Measurements from ENCODE around the gene GHR. TPM values are rescaled to one million over a fixed set of nuclear protein-coding genes. Genes with fewer than 3 reads are reported as not detected.

Gene GHR
- polyA plus RNA-seq, 1 donor from 2014 or later = 0.31 TPM

DNA sequence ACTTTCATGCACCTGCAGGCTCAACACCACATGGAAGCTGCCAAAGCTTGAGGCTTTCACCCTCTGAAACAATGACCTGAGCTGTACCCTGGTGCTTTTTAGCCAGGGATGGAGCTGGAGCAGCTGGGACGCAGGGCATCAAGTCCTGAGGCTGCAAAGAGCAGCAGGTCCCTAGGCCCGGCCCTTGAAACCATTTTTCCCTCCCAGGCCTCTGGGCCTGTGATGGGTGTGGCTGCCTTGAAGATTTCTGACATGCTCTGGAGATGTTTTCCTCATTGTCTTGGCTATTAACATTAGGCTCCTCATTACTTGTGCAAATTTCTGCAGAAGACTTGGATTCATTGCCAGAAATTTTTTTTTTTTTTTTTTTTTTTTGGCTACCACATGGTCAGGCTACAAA lies 30.3 kb upstream of the GHR start:
- peaks cover 3% of the 10 kb centered on the region for H3K9me3 ChIP-seq (ENCODE audit: low read length)
- TF ChIP-seq RAD21 (conservative IDR thresholded peaks at IDR 0.05) = no peak
- no peak for TF ChIP-seq MXI1 (conservative IDR thresholded peaks at IDR 0.05; ENCODE audit: poor library complexity, severe bottlenecking)
- TF ChIP-seq, protein P1, sequence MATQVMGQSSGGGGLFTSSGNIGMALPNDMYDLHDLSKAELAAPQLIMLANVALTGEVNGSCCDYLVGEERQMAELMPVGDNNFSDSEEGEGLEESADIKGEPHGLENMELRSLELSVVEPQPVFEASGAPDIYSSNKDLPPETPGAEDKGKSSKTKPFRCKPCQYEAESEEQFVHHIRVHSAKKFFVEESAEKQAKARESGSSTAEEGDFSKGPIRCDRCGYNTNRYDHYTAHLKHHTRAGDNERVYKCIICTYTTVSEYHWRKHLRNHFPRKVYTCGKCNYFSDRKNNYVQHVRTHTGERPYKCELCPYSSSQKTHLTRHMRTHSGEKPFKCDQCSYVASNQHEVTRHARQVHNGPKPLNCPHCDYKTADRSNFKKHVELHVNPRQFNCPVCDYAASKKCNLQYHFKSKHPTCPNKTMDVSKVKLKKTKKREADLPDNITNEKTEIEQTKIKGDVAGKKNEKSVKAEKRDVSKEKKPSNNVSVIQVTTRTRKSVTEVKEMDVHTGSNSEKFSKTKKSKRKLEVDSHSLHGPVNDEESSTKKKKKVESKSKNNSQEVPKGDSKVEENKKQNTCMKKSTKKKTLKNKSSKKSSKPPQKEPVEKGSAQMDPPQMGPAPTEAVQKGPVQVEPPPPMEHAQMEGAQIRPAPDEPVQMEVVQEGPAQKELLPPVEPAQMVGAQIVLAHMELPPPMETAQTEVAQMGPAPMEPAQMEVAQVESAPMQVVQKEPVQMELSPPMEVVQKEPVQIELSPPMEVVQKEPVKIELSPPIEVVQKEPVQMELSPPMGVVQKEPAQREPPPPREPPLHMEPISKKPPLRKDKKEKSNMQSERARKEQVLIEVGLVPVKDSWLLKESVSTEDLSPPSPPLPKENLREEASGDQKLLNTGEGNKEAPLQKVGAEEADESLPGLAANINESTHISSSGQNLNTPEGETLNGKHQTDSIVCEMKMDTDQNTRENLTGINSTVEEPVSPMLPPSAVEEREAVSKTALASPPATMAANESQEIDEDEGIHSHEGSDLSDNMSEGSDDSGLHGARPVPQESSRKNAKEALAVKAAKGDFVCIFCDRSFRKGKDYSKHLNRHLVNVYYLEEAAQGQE (IDR thresholded peaks at IDR 0.05; ENCODE audit: borderline replicate concordance) = no peak
- TF ChIP-seq, protein P2, sequence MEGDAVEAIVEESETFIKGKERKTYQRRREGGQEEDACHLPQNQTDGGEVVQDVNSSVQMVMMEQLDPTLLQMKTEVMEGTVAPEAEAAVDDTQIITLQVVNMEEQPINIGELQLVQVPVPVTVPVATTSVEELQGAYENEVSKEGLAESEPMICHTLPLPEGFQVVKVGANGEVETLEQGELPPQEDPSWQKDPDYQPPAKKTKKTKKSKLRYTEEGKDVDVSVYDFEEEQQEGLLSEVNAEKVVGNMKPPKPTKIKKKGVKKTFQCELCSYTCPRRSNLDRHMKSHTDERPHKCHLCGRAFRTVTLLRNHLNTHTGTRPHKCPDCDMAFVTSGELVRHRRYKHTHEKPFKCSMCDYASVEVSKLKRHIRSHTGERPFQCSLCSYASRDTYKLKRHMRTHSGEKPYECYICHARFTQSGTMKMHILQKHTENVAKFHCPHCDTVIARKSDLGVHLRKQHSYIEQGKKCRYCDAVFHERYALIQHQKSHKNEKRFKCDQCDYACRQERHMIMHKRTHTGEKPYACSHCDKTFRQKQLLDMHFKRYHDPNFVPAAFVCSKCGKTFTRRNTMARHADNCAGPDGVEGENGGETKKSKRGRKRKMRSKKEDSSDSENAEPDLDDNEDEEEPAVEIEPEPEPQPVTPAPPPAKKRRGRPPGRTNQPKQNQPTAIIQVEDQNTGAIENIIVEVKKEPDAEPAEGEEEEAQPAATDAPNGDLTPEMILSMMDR (IDR thresholded peaks at IDR 0.05; ENCODE audit: poor library complexity, severe bottlenecking) = no peak
- no peak for TF ChIP-seq EZH2 (IDR thresholded peaks at IDR 0.05; ENCODE audit: borderline replicate concordance, insufficient read depth, low read length, poor library complexity, severe bottlenecking)
- no peak for TF ChIP-seq TAF1 (IDR thresholded peaks at IDR 0.05; ENCODE audit: low read depth)
- TF ChIP-seq SMC3 (conservative IDR thresholded peaks at IDR 0.05; ENCODE audit: poor library complexity) = no peak
- no peak for TF ChIP-seq POLR2AphosphoS5 (IDR thresholded peaks at IDR 0.05)
- TF ChIP-seq EP300 (conservative IDR thresholded peaks at IDR 0.05; ENCODE audit: poor library complexity, severe bottlenecking) = no peak
- no peaks in the 10 kb centered on the region for H3F3A ChIP-seq (ENCODE audit: insufficient read depth, low read length, poor library complexity, severe bottlenecking)
- no peak overlapping the region for H3K9ac ChIP-seq (ENCODE audit: low read length)
- no peak overlapping the region for H3K4me2 ChIP-seq (ENCODE audit: low read length)
- no peaks in the 10 kb centered on the region for H3K79me2 ChIP-seq (replicated peaks; ENCODE audit: insufficient read depth, low read length)
- H3K36me3 ChIP-seq (ENCODE audit: insufficient read depth, low read length) = no peaks in the 10 kb centered on the region
- H3K9me2 ChIP-seq (ENCODE audit: insufficient read depth, low read length) = no peaks in the 10 kb centered on the region
- H2AFZ ChIP-seq (ENCODE audit: low read depth, low read length) = no peak overlapping the region
- H3K4me3 ChIP-seq (ENCODE audit: low read length) = no peak overlapping the region
- H3K27ac ChIP-seq (ENCODE audit: low read length) = no peak overlapping the region
- H3K27me3 ChIP-seq (ENCODE audit: insufficient read depth, low read depth, low read length) = no peaks in the 10 kb centered on the region
- no peaks in the 10 kb centered on the region for H4K20me1 ChIP-seq (ENCODE audit: insufficient read depth)

DNA sequence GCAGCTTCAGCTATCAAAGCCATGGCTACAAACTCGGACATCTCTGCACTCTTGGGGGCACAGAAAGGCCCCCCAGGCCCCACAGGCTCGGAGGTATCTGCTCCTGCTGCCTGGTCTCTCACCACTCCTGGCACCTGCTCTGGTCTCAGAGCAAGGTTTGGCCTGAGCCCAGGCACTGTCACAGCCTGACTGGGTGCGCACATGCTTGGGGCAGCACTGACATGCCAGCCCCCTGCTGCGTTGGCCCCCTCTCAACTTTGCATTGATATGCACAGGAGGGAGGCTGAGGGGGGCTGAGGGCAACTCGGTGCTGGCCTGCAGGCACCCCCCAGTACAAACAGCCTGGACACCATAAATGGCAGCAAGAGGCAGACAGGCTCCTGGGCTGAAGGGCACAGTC lies 27.1 kb upstream of the GHR start:
- Histone ChIP-seq H2AFZ (ENCODE audit: low read depth, low read length) (no peak overlapping the region), H3K4me2 (ENCODE audit: low read length) (no peak overlapping the region), H3K79me2 (replicated peaks; ENCODE audit: insufficient read depth, low read length) (no peaks in the 10 kb centered on the region), H3K36me3 (ENCODE audit: insufficient read depth, low read length) (no peaks in the 10 kb centered on the region), H3K9ac (ENCODE audit: low read length) (no peak overlapping the region), H3K9me3 (ENCODE audit: low read length) (peaks cover 3% of the 10 kb centered on the region), H3K4me3 (ENCODE audit: low read length) (no peak overlapping the region), H3F3A (ENCODE audit: insufficient read depth, low read length, poor library complexity, severe bottlenecking) (no peaks in the 10 kb centered on the region), H3K27ac (ENCODE audit: low read length) (no peak overlapping the region), H3K9me2 (ENCODE audit: insufficient read depth, low read length) (no peaks in the 10 kb centered on the region), H4K20me1 (ENCODE audit: insufficient read depth) (no peaks in the 10 kb centered on the region), H3K27me3 (ENCODE audit: insufficient read depth, low read depth, low read length) (no peaks in the 10 kb centered on the region)
- TF ChIP-seq EZH2 (IDR thresholded peaks at IDR 0.05; ENCODE audit: borderline replicate concordance, insufficient read depth, low read length, poor library complexity, severe bottlenecking) (no peak), TAF1 (IDR thresholded peaks at IDR 0.05; ENCODE audit: low read depth) (no peak), EP300 (conservative IDR thresholded peaks at IDR 0.05; ENCODE audit: poor library complexity, severe bottlenecking) (no peak), MXI1 (conservative IDR thresholded peaks at IDR 0.05; ENCODE audit: poor library complexity, severe bottlenecking) (no peak), SMC3 (conservative IDR thresholded peaks at IDR 0.05; ENCODE audit: poor library complexity) (no peak), RAD21 (conservative IDR thresholded peaks at IDR 0.05) (no peak)
- TF ChIP-seq, protein P2 (IDR thresholded peaks at IDR 0.05; ENCODE audit: poor library complexity, severe bottlenecking) = no peak
- TF ChIP-seq, protein P1 (IDR thresholded peaks at IDR 0.05; ENCODE audit: borderline replicate concordance) = no peak

Measured in neural cell (in vitro differentiated cells).